Measurements from ENCODE around the gene MCM7.
A peak's percentile ranks its signal among the peaks of the same experiment; 100 is the strongest.

Gene MCM7

GRCh38 chr7:100090527-100091410 lies 10.4 kb downstream of the MCM7 start:
- Histone ChIP-seq H3K9me3 (ENCODE audit: low read length) (no peaks in the 10 kb centered on the region), H3K4me3 (ENCODE audit: low read depth in 1 of 2, low read length in 2 of 2) (no peak overlapping the region), H3K4me1 (ENCODE audit: insufficient read depth, low read length) (peaks cover 22% of the 10 kb centered on the region), H3K27me3 (ENCODE audit: control insufficient read depth in 1 of 2, insufficient read depth in 2 of 2, low read length in 2 of 2) (no peaks in the 10 kb centered on the region), H3K27ac (ENCODE audit: low read depth, low read length) (no peak overlapping the region), H3K9ac (ENCODE audit: low read length) (no peak overlapping the region), H3K36me3 (ENCODE audit: insufficient read depth, low read length) (peaks cover 56% of the 10 kb centered on the region)

GRCh38 chr7:100089458-100090196 lies 11.6 kb downstream of the MCM7 start:
- peak overlapping the region; percentile 94 to 95 for H3K4me3 ChIP-seq (ENCODE audit: low read depth in 1 of 2, low read length in 2 of 2)
- no peaks in the 10 kb centered on the region for H3K27me3 ChIP-seq (ENCODE audit: control insufficient read depth in 1 of 2, insufficient read depth in 2 of 2, low read length in 2 of 2)
- peaks cover 46% of the 10 kb centered on the region for H3K36me3 ChIP-seq (ENCODE audit: insufficient read depth, low read length)
- H3K4me1 ChIP-seq (ENCODE audit: insufficient read depth, low read length), result peaks cover 29% of the 10 kb centered on the region
- H3K9me3 ChIP-seq (ENCODE audit: low read length), result no peaks in the 10 kb centered on the region
- H3K27ac ChIP-seq (ENCODE audit: low read depth, low read length), result peak overlapping the region; percentile 95
- H3K9ac ChIP-seq (ENCODE audit: low read length), result peak overlapping the region; percentile 77

- peaks cover 29% of the 10 kb centered on the region for H3K4me1 ChIP-seq (ENCODE audit: insufficient read depth, low read length)
- H3K36me3 ChIP-seq (ENCODE audit: insufficient read depth, low read length), result peaks cover 38% of the 10 kb centered on the region
- no peaks in the 10 kb centered on the region for H3K27me3 ChIP-seq (ENCODE audit: control insufficient read depth in 1 of 2, insufficient read depth in 2 of 2, low read length in 2 of 2)
- peak within 1 kb of the TSS; percentile 77 for H3K9ac ChIP-seq (ENCODE audit: low read length)
- H3K27ac ChIP-seq (ENCODE audit: low read depth, low read length), result peak within 1 kb of the TSS; percentile 95
- H3K4me3 ChIP-seq (ENCODE audit: low read depth in 1 of 2, low read length in 2 of 2), result peak within 1 kb of the TSS; percentile 94 to 95
- no peaks in the 10 kb centered on the region for H3K9me3 ChIP-seq (ENCODE audit: low read length)
Measured at GRCh38 chr7:100088621-100089457, 12.4 kb downstream of the MCM7 start, which contains the start of gene COPS6. Gene COPS6 (plus strand): TSS chr7:100088969. CDS start chr7:100088991, 22 bp downstream.

GRCh38 chr7:100088095-100088620 lies 13.0 kb downstream of the MCM7 start:
- peaks cover 31% of the 10 kb centered on the region for H3K36me3 ChIP-seq (ENCODE audit: insufficient read depth, low read length)
- H3K9me3 ChIP-seq (ENCODE audit: low read length), result no peaks in the 10 kb centered on the region
- peak overlapping the region; percentile 95 for H3K27ac ChIP-seq (ENCODE audit: low read depth, low read length)

GRCh38 chr7:100087055-100087750 lies 14.0 kb downstream of the MCM7 start:
- Histone ChIP-seq H3K4me1 (ENCODE audit: insufficient read depth, low read length) (peaks cover 29% of the 10 kb centered on the region), H3K27ac (ENCODE audit: low read depth, low read length) (peak overlapping the region; percentile 95), H3K27me3 (ENCODE audit: control insufficient read depth in 1 of 2, insufficient read depth in 2 of 2, low read length in 2 of 2) (no peaks in the 10 kb centered on the region), H3K4me3 (ENCODE audit: low read depth in 1 of 2, low read length in 2 of 2) (no peak overlapping the region), H3K9ac (ENCODE audit: low read length) (no peak overlapping the region), H3K9me3 (ENCODE audit: low read length) (no peaks in the 10 kb centered on the region), H3K36me3 (ENCODE audit: insufficient read depth, low read length) (peaks cover 22% of the 10 kb centered on the region)

More at GRCh38 chr7:100088095-100088620, 13.0 kb downstream of the MCM7 start:
- peak overlapping the region; percentile 27 for H3K9ac ChIP-seq (ENCODE audit: low read length)
- H3K4me1 ChIP-seq (ENCODE audit: insufficient read depth, low read length), result peaks cover 29% of the 10 kb centered on the region
- peak overlapping the region; percentile 67 to 94 for H3K4me3 ChIP-seq (ENCODE audit: low read depth in 1 of 2, low read length in 2 of 2)
- H3K27me3 ChIP-seq (ENCODE audit: control insufficient read depth in 1 of 2, insufficient read depth in 2 of 2, low read length in 2 of 2), result no peaks in the 10 kb centered on the region

- Histone ChIP-seq H3K4me1 (ENCODE audit: insufficient read depth, low read length) (peaks cover 34% of the 10 kb centered on the region), H3K27me3 (ENCODE audit: control insufficient read depth in 1 of 2, insufficient read depth in 2 of 2, low read length in 2 of 2) (no peaks in the 10 kb centered on the region), H3K9me3 (ENCODE audit: low read length) (no peaks in the 10 kb centered on the region), H3K9ac (ENCODE audit: low read length) (no peak overlapping the region), H3K27ac (ENCODE audit: low read depth, low read length) (no peak overlapping the region), H3K36me3 (ENCODE audit: insufficient read depth, low read length) (peaks cover 5% of the 10 kb centered on the region), H3K4me3 (ENCODE audit: low read depth in 1 of 2, low read length in 2 of 2) (no peak overlapping the region)
Measured at GRCh38 chr7:100085515-100085914, 15.7 kb downstream of the MCM7 start.

GRCh38 chr7:100082978-100083377 lies 18.2 kb downstream of the MCM7 start:
- peaks cover 30% of the 10 kb centered on the region for H3K4me1 ChIP-seq (ENCODE audit: insufficient read depth, low read length)
- no peak overlapping the region for H3K27ac ChIP-seq (ENCODE audit: low read depth, low read length)
- H3K9ac ChIP-seq (ENCODE audit: low read length), result no peak overlapping the region
- no peak overlapping the region for H3K4me3 ChIP-seq (ENCODE audit: low read depth in 1 of 2, low read length in 2 of 2)
- H3K9me3 ChIP-seq (ENCODE audit: low read length), result no peaks in the 10 kb centered on the region
- H3K27me3 ChIP-seq (ENCODE audit: control insufficient read depth in 1 of 2, insufficient read depth in 2 of 2, low read length in 2 of 2), result no peaks in the 10 kb centered on the region
- peaks cover 10% of the 10 kb centered on the region for H3K36me3 ChIP-seq (ENCODE audit: insufficient read depth, low read length)

- Histone ChIP-seq H3K4me3 (ENCODE audit: low read depth in 1 of 2, low read length in 2 of 2) (peak within 1 kb of the TSS; percentile 81 to 95), H3K9me3 (ENCODE audit: low read length) (no peaks in the 10 kb centered on the region)
Measured at GRCh38 chr7:100081535-100082102, 19.6 kb downstream of the MCM7 start, which contains the start of gene ZNF3. Gene ZNF3 (minus strand): TSS chr7:100081723. CDS start chr7:100077357, 4,366 bp downstream.

DNA sequence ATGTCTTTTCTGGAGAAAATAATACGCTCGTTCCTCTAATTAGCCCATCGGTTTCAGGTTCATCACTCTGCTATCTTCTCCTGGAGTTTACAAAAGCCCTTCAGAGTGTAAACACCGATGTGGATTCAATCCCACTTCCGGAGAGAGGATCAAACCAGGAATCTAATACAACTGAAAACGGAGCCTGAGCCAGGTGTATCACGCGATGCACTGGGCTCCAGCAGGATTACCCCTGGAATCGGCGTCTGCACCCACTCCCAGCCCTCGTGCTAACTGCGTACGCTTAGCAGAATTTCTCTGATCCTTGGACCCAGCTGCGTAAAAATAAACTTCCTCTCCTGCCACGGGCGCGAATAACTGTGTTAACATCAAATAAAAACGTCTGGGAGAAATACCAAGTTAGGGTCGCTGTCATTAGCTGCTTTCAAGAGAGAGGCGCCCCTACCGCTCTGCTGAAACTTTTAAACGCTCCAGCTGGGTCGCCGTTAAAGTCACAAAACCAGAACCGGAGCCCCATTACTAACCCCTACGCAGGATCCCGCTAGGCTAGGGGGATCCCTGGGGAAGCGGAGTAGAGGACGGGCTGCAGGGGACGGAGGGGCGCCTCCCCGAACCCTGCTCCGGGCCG lies 20.2 kb downstream of the MCM7 start:
- peak overlapping the region; percentile 89 for H3K9ac ChIP-seq (ENCODE audit: low read length)
- H3K4me1 ChIP-seq (ENCODE audit: insufficient read depth, low read length), result peaks cover 23% of the 10 kb centered on the region
- H3K9me3 ChIP-seq (ENCODE audit: low read length), result no peaks in the 10 kb centered on the region
- peak overlapping the region; percentile 81 for H3K27ac ChIP-seq (ENCODE audit: low read depth, low read length)
- H3K27me3 ChIP-seq (ENCODE audit: control insufficient read depth in 1 of 2, insufficient read depth in 2 of 2, low read length in 2 of 2), result no peaks in the 10 kb centered on the region
- peaks cover 18% of the 10 kb centered on the region for H3K36me3 ChIP-seq (ENCODE audit: insufficient read depth, low read length)
- H3K4me3 ChIP-seq (ENCODE audit: low read depth in 1 of 2, low read length in 2 of 2), result peak overlapping the region; percentile 81 to 95

More at GRCh38 chr7:100081535-100082102, 19.6 kb downstream of the MCM7 start, which contains the start of gene ZNF3:
- Histone ChIP-seq H3K36me3 (ENCODE audit: insufficient read depth, low read length) (peaks cover 17% of the 10 kb centered on the region), H3K27ac (ENCODE audit: low read depth, low read length) (peak within 1 kb of the TSS; percentile 84), H3K4me1 (ENCODE audit: insufficient read depth, low read length) (peaks cover 23% of the 10 kb centered on the region), H3K9ac (ENCODE audit: low read length) (peak within 1 kb of the TSS; percentile 89), H3K27me3 (ENCODE audit: control insufficient read depth in 1 of 2, insufficient read depth in 2 of 2, low read length in 2 of 2) (no peaks in the 10 kb centered on the region)

Measured in muscle layer of colon (tissue), 2 donors.